Measurements from ENCODE around the gene ADGRD2.

ADGRD2 gene

DNA sequence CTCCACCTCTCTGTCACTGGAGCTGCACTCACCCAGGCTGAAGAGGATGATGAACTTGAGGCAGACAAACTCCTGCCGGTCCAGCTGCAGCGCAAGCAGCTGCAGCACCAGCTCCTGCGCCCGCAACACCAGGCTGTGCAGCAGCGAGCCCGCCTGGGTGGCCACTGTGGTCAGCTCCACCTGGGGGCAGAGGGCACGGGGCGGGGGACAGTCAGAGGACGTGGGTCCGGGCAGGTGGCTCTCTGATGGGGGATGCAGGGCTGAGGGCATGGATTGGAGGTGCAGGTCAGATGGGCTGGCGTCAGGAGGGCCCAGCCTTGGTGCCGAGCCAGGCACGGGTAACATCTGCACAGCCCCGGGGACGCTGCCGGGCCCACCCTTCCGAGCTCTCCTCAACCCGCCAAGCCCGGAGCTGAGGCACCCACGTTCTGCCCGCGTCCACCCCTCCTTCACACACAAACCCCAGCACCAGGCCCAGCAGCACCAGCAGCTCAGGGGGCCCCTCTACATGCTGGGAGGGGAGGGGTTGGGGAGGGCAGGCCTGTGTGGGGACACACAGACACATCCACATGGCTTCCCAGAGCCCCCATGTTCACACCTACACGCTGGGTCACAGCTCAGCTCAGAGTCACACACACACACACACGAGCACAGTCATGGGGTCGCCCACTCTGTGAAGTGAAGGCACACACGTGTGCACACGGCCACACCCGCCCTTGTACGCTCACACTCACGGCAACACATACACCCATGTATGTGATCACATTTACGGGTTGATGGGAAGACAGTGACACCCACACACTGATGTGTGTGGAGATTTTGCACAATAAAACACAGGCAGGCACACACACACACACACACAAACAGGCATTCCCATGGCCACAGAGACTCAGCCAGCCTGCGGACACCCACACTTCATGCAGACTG lies 41.1 kb downstream of the ADGRD2 start:
- TF ChIP-seq, protein P1, sequence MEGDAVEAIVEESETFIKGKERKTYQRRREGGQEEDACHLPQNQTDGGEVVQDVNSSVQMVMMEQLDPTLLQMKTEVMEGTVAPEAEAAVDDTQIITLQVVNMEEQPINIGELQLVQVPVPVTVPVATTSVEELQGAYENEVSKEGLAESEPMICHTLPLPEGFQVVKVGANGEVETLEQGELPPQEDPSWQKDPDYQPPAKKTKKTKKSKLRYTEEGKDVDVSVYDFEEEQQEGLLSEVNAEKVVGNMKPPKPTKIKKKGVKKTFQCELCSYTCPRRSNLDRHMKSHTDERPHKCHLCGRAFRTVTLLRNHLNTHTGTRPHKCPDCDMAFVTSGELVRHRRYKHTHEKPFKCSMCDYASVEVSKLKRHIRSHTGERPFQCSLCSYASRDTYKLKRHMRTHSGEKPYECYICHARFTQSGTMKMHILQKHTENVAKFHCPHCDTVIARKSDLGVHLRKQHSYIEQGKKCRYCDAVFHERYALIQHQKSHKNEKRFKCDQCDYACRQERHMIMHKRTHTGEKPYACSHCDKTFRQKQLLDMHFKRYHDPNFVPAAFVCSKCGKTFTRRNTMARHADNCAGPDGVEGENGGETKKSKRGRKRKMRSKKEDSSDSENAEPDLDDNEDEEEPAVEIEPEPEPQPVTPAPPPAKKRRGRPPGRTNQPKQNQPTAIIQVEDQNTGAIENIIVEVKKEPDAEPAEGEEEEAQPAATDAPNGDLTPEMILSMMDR (IDR thresholded peaks at IDR 0.05; ENCODE audit: control extremely low read depth, extremely low read depth, low read depth, missing control alignments) = no peak
- CTCF ChIA-PET = no interaction called here
- POLR2A ChIA-PET = interaction anchor here (0.6 kb wide), 1 partner anchor 169 kb away, joined by 3 read pairs; no protein-coding TSS in a partner anchor
- DNase-seq (ENCODE audit: extremely low spot score) = no peak

DNA sequence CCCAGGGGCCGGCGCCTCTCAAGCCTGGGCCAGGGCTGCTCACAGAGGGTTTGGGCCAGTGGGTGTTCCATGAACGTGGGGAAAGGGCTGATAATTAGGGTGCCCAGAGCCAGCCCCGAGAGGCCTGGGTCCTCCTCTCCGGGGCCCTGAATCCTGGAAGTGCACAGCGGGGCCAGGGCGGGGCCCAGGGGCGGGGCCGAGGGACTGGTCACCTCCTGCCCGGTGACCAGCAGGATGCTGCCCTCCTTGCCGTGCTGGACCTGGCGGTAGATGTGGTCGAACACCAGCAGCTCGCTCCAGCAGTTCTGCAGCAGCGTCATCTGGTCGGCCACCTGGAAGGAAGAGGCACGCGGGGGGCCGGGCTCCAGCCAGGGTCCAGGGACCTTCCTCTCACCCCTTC lies 42.6 kb downstream of the ADGRD2 start:
- ChIA-PET CTCF (interaction anchor here (2.0 kb wide), 1 partner anchor 44 kb away, joined by 7 read pairs; no protein-coding TSS in a partner anchor), POLR2A (interaction anchor here (0.6 kb wide), 1 partner anchor 394 kb away, joined by 5 read pairs; no protein-coding TSS in a partner anchor)
- no peak for DNase-seq (ENCODE audit: extremely low spot score)
- TF ChIP-seq, protein P1 (IDR thresholded peaks at IDR 0.05; ENCODE audit: control extremely low read depth, extremely low read depth, low read depth, missing control alignments) = no peak

DNA sequence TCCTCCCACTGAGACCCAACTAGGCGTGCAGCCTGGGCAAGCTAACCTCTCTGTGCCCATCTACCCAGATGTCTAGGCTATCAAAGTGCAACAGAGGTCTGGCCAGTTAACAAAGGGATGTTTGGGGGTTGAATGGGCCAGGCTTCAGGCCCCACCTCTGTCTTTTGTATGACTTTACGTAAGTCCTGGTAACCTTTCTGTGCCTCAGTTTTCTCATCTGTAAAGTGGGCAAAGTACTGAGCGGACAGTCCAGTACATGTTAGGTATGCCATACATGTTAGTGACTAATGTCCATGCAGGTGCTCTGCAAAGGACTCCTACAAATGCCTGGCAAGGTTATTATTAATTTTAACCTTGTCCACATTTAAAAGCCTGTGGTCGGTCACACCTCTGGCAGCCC lies 43.0 kb downstream of the ADGRD2 start:
- TF ChIP-seq, protein P1 (IDR thresholded peaks at IDR 0.05; ENCODE audit: control extremely low read depth, extremely low read depth, low read depth, missing control alignments) = no peak
- no peak for DNase-seq (ENCODE audit: extremely low spot score)
- ChIA-PET POLR2A (no interaction called here), CTCF (interaction anchor here (2.0 kb wide), 1 partner anchor 43 kb away, joined by 7 read pairs; no protein-coding TSS in a partner anchor)

DNA sequence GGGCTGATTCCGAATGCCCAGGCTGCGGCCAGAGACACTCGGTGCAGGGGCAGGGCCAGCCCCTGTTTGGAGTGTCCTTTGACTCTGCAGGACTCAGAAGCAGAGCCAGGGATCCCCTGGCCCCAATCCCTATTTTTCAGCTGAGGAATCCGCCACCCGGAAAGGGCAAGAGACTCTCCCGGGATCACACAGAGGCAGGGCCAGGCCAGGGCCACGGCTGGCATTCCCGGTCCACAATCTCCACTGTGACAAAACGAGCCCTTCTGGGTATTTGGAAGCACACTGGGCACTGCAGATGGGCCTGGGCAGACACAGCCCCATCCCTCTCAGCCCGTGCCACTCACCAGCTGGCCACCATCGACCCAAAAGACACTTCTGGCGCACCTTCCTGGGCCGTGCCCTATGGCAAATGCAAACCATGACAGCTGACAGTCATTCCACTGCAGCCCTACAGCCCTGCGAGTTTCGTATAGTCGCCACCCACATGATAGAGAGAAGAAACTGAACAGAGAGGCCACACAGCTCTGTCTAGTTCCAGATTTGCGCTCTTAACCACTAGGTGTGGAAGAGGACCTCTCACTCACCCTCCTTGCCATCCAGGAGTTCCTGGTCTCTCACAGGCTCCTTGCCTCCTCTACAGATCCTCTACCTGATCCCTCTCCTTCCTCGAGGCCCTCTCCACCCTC lies 43.7 kb downstream of the ADGRD2 start:
- TF ChIP-seq, protein P1 (IDR thresholded peaks at IDR 0.05; ENCODE audit: control extremely low read depth, extremely low read depth, low read depth, missing control alignments) = no peak
- DNase-seq (ENCODE audit: extremely low spot score) = peak; percentile 70
- ChIA-PET CTCF (interaction anchor here (2.0 kb wide), 1 partner anchor 43 kb away, joined by 7 read pairs; no protein-coding TSS in a partner anchor), POLR2A (no interaction called here)

DNA sequence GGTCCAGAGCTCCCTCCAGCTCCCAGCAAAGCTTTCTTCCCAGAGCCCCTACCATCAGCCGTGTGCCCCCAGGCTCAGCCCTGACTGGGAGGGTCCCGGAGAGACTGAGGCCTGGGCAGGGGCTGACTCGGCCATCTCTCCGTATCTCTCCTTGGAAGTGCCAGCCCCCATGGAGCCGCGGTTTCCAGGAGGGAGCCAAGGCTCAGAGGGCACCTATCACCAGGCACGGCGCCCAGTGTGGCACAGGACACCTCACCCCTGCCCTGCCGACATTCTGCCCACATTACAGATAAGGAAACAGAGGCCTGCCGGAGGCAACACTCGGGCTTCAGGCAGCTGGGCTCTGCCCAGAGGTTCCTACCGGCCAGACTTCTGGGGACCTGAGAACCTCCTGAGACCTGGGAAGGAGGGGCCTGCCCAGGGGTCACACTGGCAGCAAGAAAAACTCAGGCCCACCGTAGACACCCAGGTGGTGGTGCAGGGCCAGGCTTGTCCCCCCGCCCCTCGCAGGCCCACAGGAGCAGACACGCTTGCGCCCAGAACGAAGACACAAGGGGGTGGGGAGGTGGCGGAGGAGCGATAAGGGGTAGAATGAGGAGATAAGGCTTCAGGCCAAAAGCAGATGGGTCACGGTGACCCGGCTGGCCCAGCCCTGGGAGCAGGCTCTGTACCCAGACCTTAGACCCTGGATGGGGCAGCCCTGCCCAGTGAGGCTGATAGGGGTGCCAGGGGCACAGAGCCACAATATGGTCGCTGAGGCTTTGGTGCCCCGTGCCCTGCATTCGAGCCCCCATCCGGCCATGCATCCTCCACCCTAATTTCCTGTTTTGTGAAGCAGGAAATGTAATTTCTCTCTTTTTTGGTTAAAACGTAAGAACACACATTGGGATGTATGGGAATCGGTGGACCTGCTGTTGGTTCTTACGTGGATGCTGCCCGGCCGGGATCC lies 45.1 kb downstream of the ADGRD2 start:
- ChIA-PET POLR2A (no interaction called here), CTCF (interaction anchor here (2.0 kb wide), 1 partner anchor 41 kb away, joined by 7 read pairs; no protein-coding TSS in a partner anchor)
- TF ChIP-seq, protein P1 (IDR thresholded peaks at IDR 0.05; ENCODE audit: control extremely low read depth, extremely low read depth, low read depth, missing control alignments) = no peak
- no peak for DNase-seq (ENCODE audit: extremely low spot score)

All from GM10248 (cell line).